HG03442 (cell line): ENCODE measurements around the gene ARHGAP45.
A peak's percentile ranks its signal among the peaks of the same experiment; 100 is the strongest.
"Not testable (repeated sequence)": the region's sequence is repeated elsewhere in the genome, so short reads cannot be mapped to it uniquely, and the experiment has no call there.

Experiments used
- ATAC-seq: cut with Tn5 transposase; IDR thresholded peaks from one replicate; pipeline ENCODE4 v1.9.1; 2021; ENCODE audit warnings: mild to moderate bottlenecking, moderate library complexity; ENCODE audit not compliant: unreplicated experiment

ARHGAP45 gene

GRCh38 chr19:1129084-1129483 is 62.1 kb downstream of the ARHGAP45 start:
- not testable (repeated sequence) for ATAC-seq

GRCh38 chr19:1129535-1129934 is 62.6 kb downstream of the ARHGAP45 start:
- no peak for ATAC-seq

- no peak for ATAC-seq
These were observed 64.1 kb downstream of the ARHGAP45 start for GRCh38 chr19:1130771-1131717.

GRCh38 chr19:1131718-1132551 is 65.0 kb downstream of the ARHGAP45 start:
- ATAC-seq: peak; percentile 40

GRCh38 chr19:1132552-1133383 is 65.8 kb downstream of the ARHGAP45 start:
- peak; percentile 3 for ATAC-seq

GRCh38 chr19:1133471-1133929 is 66.5 kb downstream of the ARHGAP45 start:
- ATAC-seq: peak; percentile 48

GRCh38 chr19:1134431-1134830 is 67.5 kb downstream of the ARHGAP45 start:
- ATAC-seq: no peak

GRCh38 chr19:1135454-1135853 is 68.5 kb downstream of the ARHGAP45 start:
- ATAC-seq: no peak

GRCh38 chr19:1136201-1136600 is 69.2 kb downstream of the ARHGAP45 start:
- ATAC-seq: no peak
